Breast epithelium (tissue), 3 donors: ENCODE measurements around the gene ATL2.

ENCODE experiments used
- CTCF ChIP-seq, 3 donors: fragments of 450-650 bp; IDR thresholded peaks; one replicate each; pipeline ENCODE4 v1.5.1; 2016 to 2017; ENCODE audit warnings: antibody characterized with exemption in 3 of 3, mild to moderate bottlenecking in 3 of 3, moderate library complexity in 3 of 3
- POLR2AphosphoS5 ChIP-seq, 3 donors: sonication (generic); formaldehyde crosslinking; IDR thresholded peaks; one replicate each; pipeline ENCODE4 v1.6.1; 2017; ENCODE audit warnings: antibody characterized with exemption in 3 of 3

DNA sequence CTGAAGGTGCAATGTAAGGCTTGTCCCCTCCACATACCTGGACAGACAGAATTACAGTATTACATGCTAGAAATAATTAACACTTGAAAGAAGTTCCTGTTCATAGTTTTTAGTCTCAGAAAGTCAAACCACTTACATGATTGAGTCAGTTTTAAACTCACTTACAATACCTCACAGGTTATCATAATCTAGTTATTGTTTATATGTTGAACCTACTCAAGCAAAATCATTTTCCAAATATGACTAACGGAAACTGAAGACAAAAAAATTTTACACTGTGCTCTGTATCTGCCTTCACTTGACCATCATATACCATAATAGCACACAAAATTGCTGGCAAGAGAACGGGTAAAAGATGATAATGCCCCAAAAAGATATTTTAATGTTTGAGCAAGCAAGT lies 78.5 kb downstream of the ATL2 start:
- TF ChIP-seq CTCF (IDR thresholded peaks at IDR 0.05) (no peak), POLR2AphosphoS5 (IDR thresholded peaks at IDR 0.05) (no peak)
